ENCODE measurements around the gene LPAR2. TPM values are rescaled to one million over a fixed set of nuclear protein-coding genes. Genes with fewer than 3 reads are reported as not detected.

LPAR2 gene
- total and polyA plus RNA-seq, 2 of the 13 experiments (the other 11 are each of a cell fraction or from before 2014, with no cell fraction given) = 0.86 to 3.6 TPM

DNA sequence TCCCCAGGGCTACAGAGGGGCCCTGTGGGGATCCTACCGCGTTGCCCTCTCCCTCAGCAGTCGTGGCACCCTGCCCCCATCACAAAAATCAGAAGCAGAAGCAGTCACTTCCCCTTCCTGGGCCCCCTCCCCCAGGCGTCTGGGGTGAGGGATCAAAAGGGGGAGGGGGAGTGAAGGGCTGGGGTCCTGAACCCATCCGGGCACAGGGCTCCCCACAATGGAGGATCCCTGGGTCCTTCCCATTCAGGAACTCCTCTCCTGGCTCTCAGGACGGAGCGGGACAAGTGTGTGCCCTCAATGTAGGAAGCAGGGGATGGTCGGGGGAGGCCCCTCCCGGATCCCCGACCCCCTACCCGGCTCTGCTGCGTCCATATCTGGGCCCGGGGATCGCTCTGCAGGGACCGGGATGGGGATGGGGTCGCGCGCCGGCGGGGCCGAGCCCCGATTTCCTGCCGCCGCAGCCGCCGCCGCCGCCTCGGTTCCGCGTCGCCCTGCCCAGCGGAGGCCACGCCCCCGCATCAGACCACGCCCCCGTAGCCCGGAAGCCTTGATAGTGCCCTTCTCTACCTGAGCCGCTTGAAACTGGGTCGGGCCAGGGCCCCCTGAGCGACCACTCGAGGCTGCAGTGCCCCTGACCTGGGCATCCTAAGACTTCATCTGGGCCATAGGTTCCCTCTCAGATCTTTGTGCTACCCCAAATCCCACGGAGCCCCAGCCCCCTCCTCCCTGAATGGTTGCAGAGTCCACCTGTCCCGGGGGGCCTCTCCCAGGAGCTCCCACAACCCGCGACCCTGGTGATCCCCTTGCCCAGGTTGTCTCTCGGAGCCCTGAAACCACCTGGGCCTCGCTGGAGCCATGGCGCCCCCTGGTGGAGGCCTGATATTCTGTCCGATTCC lies 15.4 kb upstream of the LPAR2 start, which contains the start of gene GMIP (continued):
- TF ChIP-seq ZNF318 (CRISPR knock-in tag; IDR thresholded peaks at IDR 0.05) = 0 out of 2 replicates have a peak, but pooled peaks have one; percentile 23
- no peak for TF ChIP-seq MAF1 (CRISPR knock-in tag; IDR thresholded peaks at IDR 0.05; ENCODE audit: borderline replicate concordance)
- TF ChIP-seq, protein P1, sequence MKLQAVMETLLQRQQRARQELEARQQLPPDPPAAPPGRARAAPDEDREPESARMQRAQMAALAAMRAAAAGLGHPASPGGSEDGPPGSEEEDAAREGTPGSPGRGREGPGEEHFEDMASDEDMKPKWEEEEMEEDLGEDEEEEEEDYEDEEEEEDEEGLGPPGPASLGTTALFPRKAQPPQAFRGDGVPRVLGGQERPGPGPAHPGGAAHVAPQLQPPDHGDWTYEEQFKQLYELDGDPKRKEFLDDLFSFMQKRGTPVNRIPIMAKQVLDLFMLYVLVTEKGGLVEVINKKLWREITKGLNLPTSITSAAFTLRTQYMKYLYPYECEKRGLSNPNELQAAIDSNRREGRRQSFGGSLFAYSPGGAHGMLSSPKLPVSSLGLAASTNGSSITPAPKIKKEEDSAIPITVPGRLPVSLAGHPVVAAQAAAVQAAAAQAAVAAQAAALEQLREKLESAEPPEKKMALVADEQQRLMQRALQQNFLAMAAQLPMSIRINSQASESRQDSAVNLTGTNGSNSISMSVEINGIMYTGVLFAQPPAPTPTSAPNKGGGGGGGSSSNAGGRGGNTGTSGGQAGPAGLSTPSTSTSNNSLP (IDR thresholded peaks at IDR 0.05; ENCODE audit: low read depth, low read length) = no peak
- TF ChIP-seq ZC3H4 (CRISPR knock-in tag; IDR thresholded peaks at IDR 0.05; ENCODE audit: borderline replicate concordance) = no peak
- TF ChIP-seq SAP130 (CRISPR knock-in tag; IDR thresholded peaks at IDR 0.05; ENCODE audit: low read depth) = peak; percentile 49; the same call in 1 of the 2 replicates
- TF ChIP-seq ZNF7 (CRISPR knock-in tag; IDR thresholded peaks at IDR 0.05) = no peak
- TF ChIP-seq ZFP91 (CRISPR knock-in tag; IDR thresholded peaks at IDR 0.05; ENCODE audit: borderline replicate concordance) = peak; percentile 47; the same call in 1 of the 2 replicates
- peak; percentile 28; the same call in 1 of the 2 replicates for TF ChIP-seq ZBTB38 (CRISPR knock-in tag; IDR thresholded peaks at IDR 0.05)
- 0 out of 2 replicates have a peak, but pooled peaks have one; percentile 35 for TF ChIP-seq ZBTB43 (CRISPR knock-in tag; conservative IDR thresholded peaks at IDR 0.05)
- TF ChIP-seq ZNF230 (CRISPR knock-in tag; IDR thresholded peaks at IDR 0.05) = 0 out of 2 replicates have a peak, but pooled peaks have one; percentile 53
- no peak for TF ChIP-seq THAP11 (CRISPR knock-in tag; IDR thresholded peaks at IDR 0.05)
- TF ChIP-seq ELF1 (CRISPR knock-in tag; IDR thresholded peaks at IDR 0.05) = peak; percentile 48

All from HepG2 (cell line).